Neural cell (in vitro differentiated cells): Measurements from ENCODE around the gene CTXN2. TPM values are rescaled to one million over a fixed set of nuclear protein-coding genes. Genes with fewer than 3 reads are reported as not detected.

Source experiments
- H2AFZ ChIP-seq: fragments of 200-600, 300-800 bp; sonication (generic), shearing (Covaris generic); 2 replicates; pipeline ENCODE4 v1.6.0; 2014; ENCODE audit warnings: low read depth, mild to moderate bottlenecking, antibody characterized with exemption, low read length, moderate library complexity
- H3F3A ChIP-seq: fragments of 200-600 bp; shearing (Covaris generic); 2 replicates; pipeline ENCODE4 v1.6.1; 2016; ENCODE audit warnings: mild to moderate bottlenecking, moderate library complexity, mixed read lengths, antibody characterized with exemption, low read length; ENCODE audit not compliant: insufficient read depth, poor library complexity, severe bottlenecking
- H3K27ac ChIP-seq: fragments of 200-600, 300-800 bp; sonication (generic), shearing (Covaris generic); 2 replicates; pipeline ENCODE4 v1.5.1; 2014; ENCODE audit warnings: mild to moderate bottlenecking, low read length, moderate library complexity
- H3K27me3 ChIP-seq: fragments of 300-800, 200-600 bp; sonication (generic), shearing (Covaris generic); 2 replicates; pipeline ENCODE4 v1.6.0; 2014; ENCODE audit warnings: mild to moderate bottlenecking, low read depth, low read length, moderate library complexity; ENCODE audit not compliant: insufficient read depth
- H3K36me3 ChIP-seq: fragments of 300-800, 200-600 bp; sonication (generic), shearing (Covaris generic); 2 replicates; pipeline ENCODE4 v1.5.1; 2014; ENCODE audit warnings: mild to moderate bottlenecking, antibody characterized with exemption, low read length, moderate library complexity; ENCODE audit not compliant: insufficient read depth
- H3K4me2 ChIP-seq: fragments of 300-800, 200-600 bp; sonication (generic), shearing (Covaris generic); 2 replicates; pipeline ENCODE4 v1.6.0; 2014; ENCODE audit warnings: mild to moderate bottlenecking, low read length
- H3K4me3 ChIP-seq: fragments of 300-800, 200-600 bp; sonication (generic), shearing (Covaris generic); 2 replicates; pipeline ENCODE4 v1.5.1; 2014; ENCODE audit warnings: mild to moderate bottlenecking, low read length, moderate library complexity
- H3K79me2 ChIP-seq: fragments of 200-600 bp; shearing (Covaris generic); replicated peaks from 2 replicates; pipeline ENCODE4 v1.6.0; 2014; ENCODE audit warnings: mild to moderate bottlenecking, low read length, moderate library complexity; ENCODE audit not compliant: insufficient read depth
- H3K9ac ChIP-seq: fragments of 300-800, 200-600 bp; sonication (generic), shearing (Covaris generic); 2 replicates; pipeline ENCODE4 v1.6.1; 2016; ENCODE audit warnings: mild to moderate bottlenecking, low read length, mixed read lengths
- H3K9me2 ChIP-seq: fragments of 200-600 bp; shearing (Covaris generic); 2 replicates; pipeline ENCODE4 v1.6.1; 2016; ENCODE audit warnings: mild to moderate bottlenecking, low read length, mixed read lengths; ENCODE audit not compliant: insufficient read depth
- H3K9me3 ChIP-seq: fragments of 200-600, 300-800 bp; sonication (generic), shearing (Covaris generic); 2 replicates; pipeline ENCODE4 v1.6.1; 2016; ENCODE audit warnings: mild to moderate bottlenecking, mixed run types, low read length, moderate library complexity, mixed read lengths
- H4K20me1 ChIP-seq: fragments of 200-600 bp; shearing (Covaris generic); 2 replicates; pipeline ENCODE4 v1.6.1; 2016; ENCODE audit warnings: mild to moderate bottlenecking, mixed run types; ENCODE audit not compliant: insufficient read depth
- CTCF ChIP-seq: fragments of 450-650 bp; IDR thresholded peaks from 2 replicates; pipeline ENCODE4 v1.5.1; 2014; ENCODE audit warnings: antibody characterized with exemption, mild to moderate bottlenecking, moderate library complexity; ENCODE audit not compliant: poor library complexity, severe bottlenecking
- EP300 ChIP-seq: fragments of 450-650 bp; conservative IDR thresholded peaks from 2 replicates; pipeline ENCODE4 v1.6.1; 2014; ENCODE audit warnings: antibody characterized with exemption, mild to moderate bottlenecking, moderate library complexity; ENCODE audit not compliant: poor library complexity, severe bottlenecking
- EZH2 ChIP-seq: fragments of 200-600, 300-800 bp; shearing (Covaris generic), sonication (generic); IDR thresholded peaks from 2 replicates; pipeline ENCODE4 v1.6.1; 2014; ENCODE audit warnings: antibody characterized with exemption, low read length, borderline replicate concordance, mild to moderate bottlenecking; ENCODE audit not compliant: insufficient read depth, poor library complexity, severe bottlenecking
- MXI1 ChIP-seq: fragments of 450-650 bp; conservative IDR thresholded peaks from 2 replicates; pipeline ENCODE4 v1.6.1; 2014; ENCODE audit warnings: antibody characterized with exemption, mild to moderate bottlenecking; ENCODE audit not compliant: poor library complexity, severe bottlenecking
- POLR2AphosphoS5 ChIP-seq: IDR thresholded peaks from 2 replicates; pipeline ENCODE4 v1.6.1; 2012
- RAD21 ChIP-seq: fragments of 450-650 bp; conservative IDR thresholded peaks from 2 replicates; pipeline ENCODE4 v1.6.1; 2014; ENCODE audit warnings: antibody characterized with exemption, mild to moderate bottlenecking, moderate library complexity
- REST ChIP-seq: IDR thresholded peaks from 2 replicates; pipeline ENCODE4 v1.6.1; 2012; ENCODE audit warnings: borderline replicate concordance
- SMC3 ChIP-seq: fragments of 450-650 bp; conservative IDR thresholded peaks from 2 replicates; pipeline ENCODE4 v1.6.1; 2014; ENCODE audit warnings: antibody characterized with exemption, mild to moderate bottlenecking, moderate library complexity; ENCODE audit not compliant: poor library complexity
- TAF1 ChIP-seq: IDR thresholded peaks from 2 replicates; pipeline ENCODE4 v1.6.1; 2012; ENCODE audit warnings: low read depth
- polyA plus RNA-seq: library from polyadenylated mRNA; depleted of rRNA; stranded (reverse); fragments of >200 nt; gene quantifications from 2 replicates; pipeline ENCODE4 v1.2.3, GENCODE V29; 2014

Gene CTXN2
- polyA plus RNA-seq, 1 donor from 2014 or later = 0.69 TPM

- peaks cover 2% of the 10 kb centered on the region for H3F3A ChIP-seq
- H3K79me2 ChIP-seq = no peaks in the 10 kb centered on the region
- H3K9me2 ChIP-seq = no peaks in the 10 kb centered on the region
- H3K27me3 ChIP-seq = no peaks in the 10 kb centered on the region
- H3K9ac ChIP-seq = no peak overlapping the region
- no peak for TF ChIP-seq REST
- TF ChIP-seq SMC3 = no peak
- TF ChIP-seq EP300 = no peak
- no peak for TF ChIP-seq POLR2AphosphoS5
- TF ChIP-seq TAF1 = no peak
- TF ChIP-seq EZH2 = no peak
- no peak for TF ChIP-seq RAD21
- no peak for TF ChIP-seq CTCF
- TF ChIP-seq MXI1 = no peak
- no peak overlapping the region for H2AFZ ChIP-seq
- no peak overlapping the region for H3K27ac ChIP-seq
- H3K4me3 ChIP-seq = no peak overlapping the region
- no peaks in the 10 kb centered on the region for H3K36me3 ChIP-seq
- no peak overlapping the region for H3K4me2 ChIP-seq
- H4K20me1 ChIP-seq = no peaks in the 10 kb centered on the region
- H3K9me3 ChIP-seq = no peaks in the 10 kb centered on the region
Observed at GRCh38 chr15:48185529-48185928, 5.9 kb upstream of the CTXN2 start.

GRCh38 chr15:48186271-48186670 is 5.2 kb upstream of the CTXN2 start:
- Histone ChIP-seq H3K9me2 (no peaks in the 10 kb centered on the region), H3K9me3 (no peaks in the 10 kb centered on the region), H3K27me3 (no peaks in the 10 kb centered on the region), H2AFZ (no peak overlapping the region), H3K79me2 (no peaks in the 10 kb centered on the region), H3F3A (peaks cover 2% of the 10 kb centered on the region), H3K9ac (no peak overlapping the region), H3K4me3 (no peak overlapping the region), H3K36me3 (no peaks in the 10 kb centered on the region), H3K4me2 (no peak overlapping the region), H3K27ac (no peak overlapping the region), H4K20me1 (no peaks in the 10 kb centered on the region)
- TF ChIP-seq POLR2AphosphoS5 = no peak
- no peak for TF ChIP-seq EP300
- TF ChIP-seq MXI1 = no peak
- no peak for TF ChIP-seq CTCF
- no peak for TF ChIP-seq RAD21
